RWPE2 (cell line): Measurements from ENCODE around the gene NELFCD.

Experiments
- ATAC-seq: fragments of 200-7000 bp; cut with Tn5 transposase; 3 replicates; pipeline ENCODE4 v1.9.1; 2021; ENCODE audit warnings: low read depth
- DNase-seq: peaks from one replicate; pipeline ENCODE4 v3.0.0-alpha.2; 2020; ENCODE audit warnings: low spot score
- H3K27ac ChIP-seq: fragments of 450-650 bp; 2 replicates; pipeline ENCODE4 v1.5.1; 2017; ENCODE audit warnings: mild to moderate bottlenecking; ENCODE audit not compliant: poor library complexity, severe bottlenecking
- H3K27me3 ChIP-seq: fragments of 250-450 bp; sonication (Bioruptor Pico); 2 replicates; pipeline ENCODE4 v1.5.1; 2021; ENCODE audit warnings: mild to moderate bottlenecking, moderate library complexity; ENCODE audit not compliant: insufficient read depth, poor library complexity, severe bottlenecking
- H3K36me3 ChIP-seq: fragments of 250-450 bp; sonication (Bioruptor Pico); 2 replicates; pipeline ENCODE4 v1.5.1; 2020; ENCODE audit warnings: low read depth, mild to moderate bottlenecking, moderate library complexity
- H3K4me1 ChIP-seq: fragments of 250-450 bp; sonication (Bioruptor Pico); 2 replicates; pipeline ENCODE4 v1.5.1; 2021; ENCODE audit warnings: mild to moderate bottlenecking, moderate library complexity; ENCODE audit not compliant: insufficient read depth, poor library complexity, severe bottlenecking
- H3K4me3 ChIP-seq: fragments of 250-450 bp; sonication (Bioruptor Pico); 2 replicates; pipeline ENCODE4 v1.5.1; 2021; ENCODE audit warnings: mild to moderate bottlenecking, moderate library complexity; ENCODE audit not compliant: severe bottlenecking
- H3K9me3 ChIP-seq: fragments of 250-450 bp; sonication (Bioruptor Pico); 2 replicates; pipeline ENCODE4 v1.5.1; 2021; ENCODE audit warnings: mild to moderate bottlenecking, moderate library complexity; ENCODE audit not compliant: severe bottlenecking
- CTCF ChIP-seq: fragments of 450-650 bp; IDR thresholded peaks from one replicate; pipeline ENCODE4 v1.5.1; 2017; ENCODE audit warnings: mild to moderate bottlenecking, moderate library complexity; ENCODE audit not compliant: poor library complexity, severe bottlenecking

Gene NELFCD

GRCh38 chr20:59030911-59031563, 50.0 kb downstream of the NELFCD start:
- no peak for ATAC-seq
- TF ChIP-seq CTCF = no peak
- H3K4me1 ChIP-seq = peaks cover 44% of the 10 kb centered on the region
- peaks cover 82% of the 10 kb centered on the region for H3K36me3 ChIP-seq
- H3K4me3 ChIP-seq = peak overlapping the region; percentile 68
- H3K27ac ChIP-seq = peak overlapping the region; percentile 59
- H3K27me3 ChIP-seq = no peaks in the 10 kb centered on the region
- no peaks in the 10 kb centered on the region for H3K9me3 ChIP-seq
- no peak for DNase-seq

- peaks cover 44% of the 10 kb centered on the region for H3K4me1 ChIP-seq
- DNase-seq (peak; percentile 19), ATAC-seq (peak; percentile 10; the same call in 2 of the 3 replicates)
- peaks cover 82% of the 10 kb centered on the region for H3K36me3 ChIP-seq
- H3K4me3 ChIP-seq = peak overlapping the region; percentile 68
- TF ChIP-seq CTCF = no peak
- H3K27me3 ChIP-seq = no peaks in the 10 kb centered on the region
- H3K27ac ChIP-seq = peak overlapping the region; percentile 59
- no peaks in the 10 kb centered on the region for H3K9me3 ChIP-seq
Measured at GRCh38 chr20:59031564-59032022, 50.5 kb downstream of the NELFCD start.

DNA sequence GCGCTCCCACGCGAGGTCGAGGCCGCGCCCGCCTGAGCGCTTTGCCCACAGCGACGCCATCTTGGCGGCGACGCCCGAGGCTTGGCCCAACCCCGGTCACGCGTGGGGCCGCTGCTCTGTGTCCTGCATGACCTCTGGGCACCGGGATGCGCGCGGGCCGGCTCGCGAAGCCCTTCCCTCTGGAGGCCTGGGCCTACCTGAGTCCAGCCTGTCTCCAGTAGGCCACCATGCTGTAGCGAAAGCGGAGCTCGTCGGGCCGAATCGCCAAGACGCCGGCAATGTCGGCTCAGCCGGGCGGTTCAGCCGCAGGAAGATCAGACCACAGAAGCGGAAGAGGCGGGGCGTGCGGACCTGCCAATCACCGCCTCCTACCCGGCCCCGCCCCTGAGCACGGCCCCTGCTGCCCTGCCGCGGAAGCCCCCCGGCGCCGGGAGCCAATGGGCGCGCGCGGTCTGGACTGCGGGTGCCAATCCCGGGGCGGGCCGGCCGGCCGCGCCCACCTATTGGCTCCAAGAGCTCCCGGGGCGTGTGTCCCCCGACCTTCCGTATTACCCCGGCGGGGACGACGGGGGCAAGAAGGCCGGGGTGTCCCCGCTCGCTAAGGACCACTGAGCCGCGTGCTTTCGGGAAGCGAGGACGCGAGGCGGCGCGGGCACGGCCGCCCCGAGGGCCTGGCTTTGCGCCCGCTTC, 51.1 kb downstream of the NELFCD start, which contains the start of gene ATP5F1E:
ATP5F1E (minus strand) TSS at position 313 of the 690 bp plus-strand sequence; CDS start at position 229, 84 bp downstream.
- TF ChIP-seq CTCF = no peak
- Histone ChIP-seq H3K27me3 (no peaks in the 10 kb centered on the region), H3K27ac (peak within 1 kb of the TSS; percentile 59), H3K4me1 (peaks cover 44% of the 10 kb centered on the region), H3K9me3 (no peaks in the 10 kb centered on the region), H3K36me3 (peaks cover 82% of the 10 kb centered on the region), H3K4me3 (peak within 1 kb of the TSS; percentile 68)
- ATAC-seq = peak; percentile 96
- peak; percentile 100 for DNase-seq

DNA sequence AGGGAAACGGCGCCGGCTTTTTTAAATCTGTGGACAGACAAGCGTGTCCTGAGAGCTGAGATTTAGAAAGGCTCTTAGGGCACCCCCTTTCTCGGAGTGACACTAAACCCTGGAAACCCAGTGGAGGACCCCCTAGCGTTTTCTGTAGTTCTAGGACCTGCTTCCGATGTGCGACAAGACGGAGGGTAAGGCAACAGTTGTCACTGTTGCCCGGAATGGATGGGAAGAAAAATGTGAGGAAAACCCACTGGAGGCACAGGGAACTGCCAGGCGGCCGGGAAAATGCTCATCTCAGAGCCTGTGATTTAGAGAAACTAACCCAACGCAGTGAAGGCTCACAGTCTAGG, 51.6 kb downstream of the NELFCD start:
- Histone ChIP-seq H3K27ac (peak overlapping the region; percentile 59), H3K9me3 (no peaks in the 10 kb centered on the region), H3K4me3 (peak overlapping the region; percentile 68), H3K27me3 (no peaks in the 10 kb centered on the region), H3K4me1 (peaks cover 44% of the 10 kb centered on the region), H3K36me3 (peaks cover 82% of the 10 kb centered on the region)
- ATAC-seq (peak; percentile 43), DNase-seq (no peak)
- TF ChIP-seq CTCF = peak; percentile 37

- Histone ChIP-seq H3K4me3 (peak overlapping the region; percentile 68), H3K4me1 (peaks cover 43% of the 10 kb centered on the region), H3K27ac (peak overlapping the region; percentile 59), H3K36me3 (peaks cover 82% of the 10 kb centered on the region), H3K27me3 (no peaks in the 10 kb centered on the region), H3K9me3 (no peaks in the 10 kb centered on the region)
- no peak for DNase-seq
- ATAC-seq = no peak
- no peak for TF ChIP-seq CTCF
Measured at GRCh38 chr20:59033093-59033492, 52.0 kb downstream of the NELFCD start.
